Kidney glomerular epithelial cell (primary cell): Measurements from ENCODE around the gene OSBPL6.
"Not testable (repeated sequence)": the region's sequence is repeated elsewhere in the genome, so short reads cannot be mapped to it uniquely, and the experiment has no call there.

Experiments used
- DNase-seq: peaks from one replicate; lab custom pipeline; 2025; lab: John Stamatoyannopoulos, UW

The OSBPL6 gene

DNA sequence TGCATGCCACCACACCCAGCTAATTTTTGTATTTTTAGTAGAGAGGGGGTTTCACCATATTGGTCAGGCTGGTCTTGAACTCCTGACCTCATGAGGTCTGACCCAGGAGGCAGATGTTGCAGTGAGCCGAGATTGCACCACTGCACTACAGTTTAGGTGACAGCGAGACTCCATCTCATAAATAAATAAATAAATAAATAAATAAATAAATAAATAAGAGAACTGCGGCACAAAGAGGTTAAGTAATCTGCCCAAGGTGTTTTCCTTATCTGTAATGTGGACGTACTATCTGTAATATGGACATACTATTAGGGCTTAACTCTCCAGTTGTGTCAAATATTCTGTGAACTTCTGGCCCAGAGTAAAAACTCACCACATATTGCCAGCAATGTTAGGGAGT is 4.1 kb downstream of the OSBPL6 start:
- DNase-seq, result not testable (repeated sequence)

- no peak for DNase-seq
Observed at GRCh38 chr2:178199334-178199733, 5.0 kb downstream of the OSBPL6 start.

GRCh38 chr2:178200331-178200730 is 6.0 kb downstream of the OSBPL6 start:
- DNase-seq, result no peak

DNA sequence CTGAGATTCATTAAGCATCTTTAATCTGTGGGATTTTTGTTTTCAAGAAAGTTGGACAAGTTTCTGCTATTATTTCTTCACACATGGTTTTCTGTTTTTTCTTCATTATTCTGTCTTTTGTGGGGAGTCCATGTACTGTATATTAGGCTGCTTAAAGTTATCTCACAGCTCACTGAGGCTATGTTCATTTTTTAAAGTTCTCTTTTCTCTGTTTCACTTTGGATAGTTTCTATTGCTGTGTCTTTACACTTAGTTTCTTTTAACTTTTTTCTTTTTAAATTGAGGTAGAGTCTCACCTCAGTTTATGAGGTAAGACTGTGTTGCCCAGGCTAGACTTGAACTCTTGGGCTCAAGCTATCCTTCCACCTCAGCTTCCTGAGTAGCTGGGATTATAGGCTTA is 8.6 kb downstream of the OSBPL6 start:
- no peak for DNase-seq

GRCh38 chr2:178204977-178205376 is 10.7 kb downstream of the OSBPL6 start:
- DNase-seq, result no peak

GRCh38 chr2:178205853-178206521 is 11.7 kb downstream of the OSBPL6 start:
- DNase-seq, result peak; percentile 19

DNA sequence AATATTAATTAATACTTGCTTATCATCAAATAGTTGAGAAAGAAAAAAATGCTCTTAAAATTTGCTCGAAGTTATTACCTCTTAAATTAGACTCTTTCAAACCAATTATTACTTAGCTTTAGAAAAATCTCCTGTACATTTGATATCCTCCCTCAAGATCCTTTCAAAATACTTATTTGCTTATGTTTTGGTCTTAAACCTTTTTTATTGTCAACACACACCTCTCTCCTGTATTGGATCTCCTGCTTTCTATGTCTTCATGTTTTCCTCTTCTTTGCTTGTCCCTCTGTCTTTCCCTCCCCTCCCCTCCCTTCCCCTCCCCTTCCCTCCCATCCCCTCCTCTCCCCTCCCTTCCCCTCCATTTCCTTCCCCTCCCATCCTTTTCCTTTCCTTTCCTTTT is 14.0 kb downstream of the OSBPL6 start:
- DNase-seq, result no peak

DNA sequence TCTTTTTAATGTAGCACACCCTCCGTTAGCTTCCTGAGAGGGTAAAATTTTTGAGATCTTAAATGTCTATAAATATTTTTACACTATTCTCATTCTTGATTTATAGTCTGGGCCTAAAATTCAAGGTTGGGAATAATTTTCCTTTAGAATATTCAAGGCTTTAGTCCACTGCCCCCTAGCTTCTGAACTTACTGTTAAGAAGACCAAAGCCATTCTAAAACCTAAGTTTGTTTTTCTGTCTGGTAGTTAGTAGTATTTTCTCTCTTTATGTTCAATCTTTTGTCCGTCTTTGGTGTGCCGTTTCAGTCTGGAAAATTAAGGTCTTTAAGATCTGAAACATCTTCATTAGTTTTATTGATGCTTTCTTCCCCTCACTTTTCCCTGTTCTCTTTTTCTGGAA is 14.5 kb downstream of the OSBPL6 start:
- no peak for DNase-seq

GRCh38 chr2:178211460-178211859 is 17.1 kb downstream of the OSBPL6 start:
- DNase-seq, result no peak

DNA sequence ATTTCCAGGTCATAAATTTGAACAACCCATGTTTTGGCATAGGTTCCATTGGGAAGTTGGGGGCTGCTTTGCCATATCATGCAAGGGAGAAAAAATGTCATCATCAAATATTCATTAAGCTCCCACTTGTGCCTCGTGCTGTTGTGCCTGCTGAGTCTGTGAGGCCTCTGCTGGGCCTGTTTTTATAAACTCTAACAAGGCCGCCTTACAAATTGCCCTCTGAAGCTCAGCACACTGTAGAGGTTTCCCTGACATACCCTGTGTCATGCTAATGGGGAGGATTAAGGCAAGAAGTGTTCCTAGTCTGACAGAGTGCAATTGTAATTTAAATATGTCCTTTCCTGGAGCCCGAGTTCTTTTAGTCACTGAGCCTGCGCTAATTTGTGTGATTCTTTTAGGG is 17.6 kb downstream of the OSBPL6 start:
- DNase-seq, result no peak

DNA sequence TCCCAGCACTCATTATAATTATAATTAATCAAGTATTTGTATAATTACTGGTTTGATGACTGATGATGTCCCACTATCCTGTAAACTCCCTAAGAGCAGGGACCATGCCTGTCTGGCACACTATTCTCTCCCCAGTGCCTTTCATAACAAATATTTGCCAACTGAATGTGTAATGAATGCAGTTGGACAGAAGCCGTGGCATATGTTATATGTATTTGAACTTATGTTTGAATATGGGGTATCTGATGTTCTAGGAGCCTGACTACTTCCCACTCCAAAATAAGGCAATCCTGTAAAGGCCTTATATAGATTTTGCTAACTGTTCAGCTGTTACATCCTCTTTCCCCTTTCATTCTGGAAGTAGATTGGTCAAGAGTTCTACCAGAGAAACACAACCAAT is 19.7 kb downstream of the OSBPL6 start:
- no peak for DNase-seq

DNA sequence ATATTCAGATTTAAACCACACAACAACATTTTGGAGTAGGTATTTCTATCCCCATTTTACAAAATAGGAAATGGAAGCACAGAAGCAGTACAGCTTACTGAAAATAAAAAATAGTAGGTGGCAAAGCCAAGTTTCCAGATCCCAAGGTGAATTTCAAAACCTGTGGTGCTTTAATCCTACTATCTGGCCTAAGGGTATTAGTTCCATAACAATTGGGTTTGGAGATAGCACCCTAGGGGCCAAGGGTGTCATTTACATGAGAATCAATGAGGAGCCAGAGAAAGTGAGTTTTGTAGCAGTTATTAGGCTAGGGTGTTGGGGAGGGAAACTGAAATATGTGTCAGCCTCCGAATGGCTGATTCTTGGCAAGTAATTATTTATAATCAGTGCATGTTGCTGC is 24.9 kb downstream of the OSBPL6 start:
- DNase-seq, result no peak

DNA sequence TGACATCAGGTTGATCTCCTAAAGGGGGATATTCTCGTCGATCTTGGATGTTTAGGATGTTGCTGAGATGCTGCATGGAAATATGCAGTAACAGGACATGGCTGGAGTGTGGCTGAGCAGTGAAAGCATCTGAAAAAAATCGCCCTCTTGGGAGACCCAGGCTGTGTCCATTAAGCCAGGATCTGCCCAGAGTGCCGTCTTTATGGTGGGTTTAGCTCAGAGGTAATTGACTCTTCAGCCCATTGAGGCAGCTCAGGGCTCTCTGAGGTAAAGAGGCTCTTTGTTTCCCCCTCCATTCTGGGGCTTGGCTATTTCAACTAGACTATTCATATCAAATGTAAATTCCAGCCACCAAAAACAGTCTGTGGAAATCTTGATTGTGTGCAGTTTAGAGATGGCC is 26.5 kb downstream of the OSBPL6 start:
- DNase-seq, result no peak

GRCh38 chr2:178221556-178221955 is 27.2 kb downstream of the OSBPL6 start:
- DNase-seq, result no peak

GRCh38 chr2:178223806-178224205 is 29.5 kb downstream of the OSBPL6 start:
- DNase-seq, result no peak

DNA sequence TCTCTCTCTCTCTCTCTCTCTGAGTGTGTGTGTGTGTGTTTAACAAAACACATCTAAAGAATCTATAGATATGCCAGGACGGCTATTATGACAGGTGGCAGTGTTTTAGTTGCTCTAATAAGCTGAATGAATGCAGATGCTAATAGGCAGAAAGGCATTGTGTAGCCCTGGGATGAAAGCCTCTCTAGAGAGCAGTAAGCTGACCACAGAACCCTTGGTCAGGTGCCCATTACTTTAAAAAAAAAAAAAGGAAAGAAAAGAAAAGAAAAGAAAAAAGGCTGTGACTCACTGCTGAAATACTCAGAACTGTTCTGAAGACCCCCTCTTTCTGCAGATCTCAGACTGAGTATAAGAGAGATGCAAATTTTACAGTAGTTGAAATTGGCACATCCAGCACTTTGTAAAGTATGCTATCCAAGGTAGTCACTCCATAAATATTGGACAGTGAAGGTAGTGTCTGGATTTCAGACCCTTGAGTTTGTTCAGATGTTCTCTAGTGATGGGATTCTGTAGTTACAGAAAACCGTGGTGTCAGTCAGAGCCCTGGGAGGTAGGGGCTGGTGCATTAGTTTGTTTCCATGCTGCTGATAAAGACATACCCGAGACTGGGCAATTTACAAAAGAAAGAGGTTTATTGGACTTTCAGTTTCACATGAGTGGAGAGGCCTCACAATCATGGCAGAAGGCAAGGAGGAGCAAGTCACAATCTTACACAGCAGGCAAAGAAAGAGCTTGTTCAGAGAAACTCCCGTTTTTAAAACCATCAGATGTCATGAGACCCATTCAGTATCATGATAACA is 30.9 kb downstream of the OSBPL6 start:
- DNase-seq, result no peak

- peak; percentile 26 for DNase-seq
Observed at GRCh38 chr2:178227187-178227586, 32.9 kb downstream of the OSBPL6 start.

DNA sequence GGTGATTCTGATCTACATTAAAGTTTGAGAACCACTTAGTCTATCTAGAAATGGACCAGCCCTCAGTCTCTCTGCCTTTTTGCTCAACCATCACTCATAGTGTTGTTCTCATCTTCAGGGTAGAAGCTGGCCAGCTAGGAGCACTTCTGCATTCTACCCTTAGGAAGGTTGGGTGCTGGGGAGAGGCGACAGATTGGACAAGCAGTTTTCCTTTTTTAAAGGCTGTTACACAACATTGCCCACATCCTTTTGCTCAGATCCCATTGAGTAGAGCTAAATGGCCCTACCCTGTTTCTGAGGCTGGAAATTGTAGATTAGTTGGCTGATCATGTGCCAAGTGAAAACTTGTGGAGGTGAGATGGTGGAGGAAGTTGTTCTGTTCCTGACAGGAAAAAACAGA is 35.6 kb downstream of the OSBPL6 start:
- no peak for DNase-seq

DNA sequence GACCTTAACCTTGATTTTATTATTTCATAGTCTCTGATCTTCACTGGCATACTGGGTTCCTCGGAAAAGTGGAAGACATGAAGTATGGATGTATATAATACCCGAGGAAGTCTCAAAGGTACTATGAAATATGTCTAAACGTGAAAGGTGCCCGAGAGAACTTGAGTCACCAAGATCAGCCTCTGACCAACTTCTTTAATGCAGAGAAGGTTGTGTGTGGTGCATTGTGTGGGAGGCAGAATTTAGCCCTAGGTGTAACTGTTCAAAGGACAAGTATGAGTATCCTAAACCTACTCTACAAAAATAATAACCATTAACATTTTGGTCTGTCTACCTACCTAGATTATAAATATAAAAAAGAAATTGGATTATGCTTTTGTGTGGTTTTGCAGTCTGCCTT is 36.1 kb downstream of the OSBPL6 start:
- DNase-seq, result no peak

GRCh38 chr2:178233428-178233827 is 39.1 kb downstream of the OSBPL6 start:
- no peak for DNase-seq

GRCh38 chr2:178234648-178235047 is 40.3 kb downstream of the OSBPL6 start:
- DNase-seq, result no peak

DNA sequence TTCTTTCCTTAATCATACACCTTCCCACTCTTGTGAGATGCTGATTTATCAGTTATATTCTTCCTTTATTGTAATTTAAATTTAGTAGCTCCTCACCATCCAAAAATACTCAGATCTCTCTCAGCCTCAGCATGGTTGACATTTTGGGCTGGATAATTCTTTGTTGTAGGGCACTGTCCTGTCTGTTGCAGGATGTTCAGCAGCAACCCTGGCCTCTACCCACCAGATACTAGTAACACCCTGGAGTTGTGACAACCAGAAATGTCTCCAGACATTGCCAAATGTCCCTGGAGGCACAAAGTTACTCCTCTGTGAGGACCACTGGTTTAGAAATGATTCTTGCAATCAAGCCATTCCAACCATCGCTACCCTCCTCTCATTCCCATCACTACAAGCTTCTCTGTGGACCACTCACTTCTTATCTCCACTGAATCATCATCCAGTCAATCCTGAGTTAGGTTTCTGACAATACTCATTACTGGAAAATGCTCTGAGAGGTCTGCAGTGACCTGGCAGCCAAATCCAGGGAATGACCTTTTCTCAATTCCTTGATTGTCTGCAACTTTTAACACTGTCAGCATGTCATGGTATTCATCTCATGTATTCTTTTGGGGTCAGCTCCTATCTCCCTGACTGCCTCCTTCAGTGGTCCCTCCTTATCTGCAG is 43.3 kb downstream of the OSBPL6 start:
- DNase-seq, result no peak

GRCh38 chr2:178238154-178238521 is 43.8 kb downstream of the OSBPL6 start:
- DNase-seq, result no peak
